K562 (cell line): ENCODE results near the gene FBXO46. TPM values are rescaled to one million over a fixed set of nuclear protein-coding genes. Genes with fewer than 3 reads are reported as not detected.

Source experiments
- ADNP ChIP-seq: fragments of 200-800 bp; sonication (Bioruptor generic); IDR thresholded peaks from 2 replicates; pipeline ENCODE4 v1.6.1; 2016; ENCODE audit warnings: missing genetic modification characterization, missing compliant biosample characterization
- BRD9 ChIP-seq: fragments of 450-650 bp; IDR thresholded peaks from 2 replicates; pipeline ENCODE4 v1.6.1; 2018; ENCODE audit warnings: low read depth; ENCODE audit not compliant: partially characterized antibody
- LEF1 ChIP-seq: fragments of 450-650 bp; IDR thresholded peaks from 2 replicates; pipeline ENCODE4 v1.6.1; 2016; ENCODE audit warnings: mild to moderate bottlenecking
- RFX7 ChIP-seq: fragments of 250-450 bp; sonication (Bioruptor Pico); IDR thresholded peaks from 2 replicates; pipeline ENCODE4 v1.5.1; 2021; ENCODE audit warnings: mild to moderate bottlenecking
- SNRNP70 ChIP-seq: fragments of 200-400 bp; formaldehyde crosslinking; optimal IDR thresholded peaks from 2 replicates; pipeline ENCODE3; 2017; ENCODE audit warnings: low read depth, low read length
- ZBTB17 ChIP-seq: fragments of 450-650 bp; formaldehyde crosslinking; IDR thresholded peaks from 2 replicates; pipeline ENCODE4 v1.4.0; 2020; ENCODE audit warnings: mild to moderate bottlenecking
- ZEB2 ChIP-seq: fragments of 450-650 bp; IDR thresholded peaks from 2 replicates; pipeline ENCODE4 v1.6.1; 2016
- ZNF324 ChIP-seq: fragments of 250-450 bp; sonication (Bioruptor Pico); IDR thresholded peaks from 2 replicates; pipeline ENCODE4 v1.4.0; 2020; ENCODE audit warnings: mild to moderate bottlenecking
- ZNF644 ChIP-seq: fragments of 200-800 bp; sonication (Bioruptor generic); IDR thresholded peaks from 2 replicates; pipeline ENCODE4 v1.6.1; 2016; ENCODE audit warnings: low read depth, missing genetic modification characterization, missing compliant biosample characterization
- polyA plus RNA-seq, 8 experiments: library from polyadenylated mRNA; depleted of rRNA in 4 of 8; stranded (reverse) in 5 of 8; unstranded in 3 of 8; fragments of >200 nt; fragmentation: Nextera tagmentation in 2 of 8; fragmentation: Illumina TruSeq in 1 of 8; extraction: Ambion mirVana in 2 of 8; extraction: Trizol in 1 of 8; gene quantifications; 2 replicates each; pipeline versions ENCODE4 v1.2.1 to v1.2.3, GENCODE V29; 2011 to 2014; ENCODE audit warnings: inconsistent platforms in 1 of 8, missing spikeins in 1 of 8
- total RNA-seq, 7 experiments: library from RNA; depleted of rRNA in 6 of 7; stranded (reverse); fragments of >200 nt in 6 of 7; fragmentation: Illumina TruSeq in 2 of 7; extraction: Trizol in 2 of 7; gene quantifications; 2 replicates each; pipeline versions ENCODE4 v1.2.1 to v1.2.3, GENCODE V29; 2011 to 2021; ENCODE audit warnings: low replicate concordance in 1 of 7
- TF ChIP-seq, protein P1 (sequence below): fragments of 450-650 bp; conservative IDR thresholded peaks from 2 replicates; pipeline ENCODE4 v1.6.1; 2016; ENCODE audit warnings: missing genetic modification characterization, low read depth, mild to moderate bottlenecking, control low read depth, missing compliant biosample characterization
- TF ChIP-seq, protein P2 (sequence below): sonication (generic); formaldehyde crosslinking; IDR thresholded peaks from 2 replicates; pipeline ENCODE4 v1.8.0; 2023; ENCODE audit warnings: mild to moderate bottlenecking, missing genetic modification reagents
- TF ChIP-seq, protein P3 (sequence below): fragments of 250-450 bp; sonication (Bioruptor Pico); IDR thresholded peaks from 2 replicates; pipeline ENCODE4 v1.4.0; 2020
- TF ChIP-seq, protein P4 (sequence below), 2 experiments: fragments of 200-800 bp in 1 of 2; sonication (Bioruptor generic) in 1 of 2; sonication (generic) in 1 of 2; formaldehyde crosslinking in 1 of 2; IDR thresholded peaks in 1 of 2; conservative IDR thresholded peaks in 1 of 2; 2 replicates each; pipeline versions ENCODE4 v1.5.0 to v1.6.1; 2016 to 2020; ENCODE audit warnings: missing compliant biosample characterization in 1 of 2, missing genetic modification characterization in 1 of 2, missing genetic modification reagents in 1 of 2

FBXO46 gene
- total and polyA plus RNA-seq, 9 of the 15 experiments (the other 6 are each of a cell fraction or from before 2014, with no cell fraction given) = 1.5 to 36.1 (median 7.3) TPM

DNA sequence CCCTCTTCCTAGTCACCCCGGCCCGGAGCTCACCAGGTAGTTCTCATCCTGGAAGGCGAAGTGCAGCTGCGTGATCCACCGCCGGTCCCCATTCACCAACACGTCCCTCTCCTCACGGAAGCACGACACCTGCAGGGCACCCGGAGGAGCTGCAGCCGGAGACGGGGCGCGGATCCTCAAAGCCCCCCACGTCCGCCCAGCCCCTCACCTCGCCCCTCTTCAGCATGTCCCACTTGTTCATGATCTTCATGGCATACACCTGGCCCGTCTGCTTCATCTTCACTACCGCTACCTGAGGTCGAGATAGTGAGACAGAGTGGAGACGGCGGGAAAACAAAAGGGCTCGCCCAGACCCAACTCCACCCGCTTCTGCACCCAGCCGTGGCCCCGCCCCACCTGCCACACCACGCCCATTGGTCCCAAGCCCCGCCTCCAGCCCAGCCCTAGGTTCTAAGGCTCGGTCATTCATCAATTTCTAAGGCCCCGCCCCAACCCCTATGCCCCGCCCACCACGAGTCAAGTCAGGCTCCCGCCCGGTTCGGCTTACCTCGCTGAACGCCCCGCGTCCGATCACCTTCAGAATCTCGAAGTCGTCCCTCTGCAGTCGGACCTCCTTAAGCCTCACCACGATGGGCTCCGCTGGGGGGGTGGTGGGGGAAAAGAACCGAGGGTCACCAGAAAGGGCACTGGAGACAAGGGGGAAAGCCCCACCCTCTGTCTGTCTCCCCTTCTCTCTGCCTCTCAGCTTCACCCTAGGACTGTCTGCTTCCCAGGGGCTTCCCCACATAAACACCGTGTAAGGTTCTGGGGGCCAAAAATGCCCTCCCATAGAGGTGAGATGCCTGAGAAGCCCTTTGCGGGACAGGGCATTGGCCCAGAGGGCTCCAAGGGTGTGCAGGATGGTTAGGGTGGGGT is 48.8 kb upstream of the FBXO46 start (continued):
- TF ChIP-seq ADNP (tag) (no peak), ZNF324 (no peak), ZBTB17 (CRISPR knock-in tag) (no peak), BRD9 (no peak), ZEB2 (peak; percentile 80), ZNF644 (tag) (no peak), SNRNP70 (no peak), LEF1 (0 out of 2 replicates have a peak, but pooled peaks have one; percentile 21), RFX7 (CRISPR knock-in tag) (no peak)
- TF ChIP-seq, protein P1, sequence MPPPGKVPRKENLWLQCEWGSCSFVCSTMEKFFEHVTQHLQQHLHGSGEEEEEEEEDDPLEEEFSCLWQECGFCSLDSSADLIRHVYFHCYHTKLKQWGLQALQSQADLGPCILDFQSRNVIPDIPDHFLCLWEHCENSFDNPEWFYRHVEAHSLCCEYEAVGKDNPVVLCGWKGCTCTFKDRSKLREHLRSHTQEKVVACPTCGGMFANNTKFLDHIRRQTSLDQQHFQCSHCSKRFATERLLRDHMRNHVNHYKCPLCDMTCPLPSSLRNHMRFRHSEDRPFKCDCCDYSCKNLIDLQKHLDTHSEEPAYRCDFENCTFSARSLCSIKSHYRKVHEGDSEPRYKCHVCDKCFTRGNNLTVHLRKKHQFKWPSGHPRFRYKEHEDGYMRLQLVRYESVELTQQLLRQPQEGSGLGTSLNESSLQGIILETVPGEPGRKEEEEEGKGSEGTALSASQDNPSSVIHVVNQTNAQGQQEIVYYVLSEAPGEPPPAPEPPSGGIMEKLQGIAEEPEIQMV (tag) = no peak
- TF ChIP-seq, protein P2, sequence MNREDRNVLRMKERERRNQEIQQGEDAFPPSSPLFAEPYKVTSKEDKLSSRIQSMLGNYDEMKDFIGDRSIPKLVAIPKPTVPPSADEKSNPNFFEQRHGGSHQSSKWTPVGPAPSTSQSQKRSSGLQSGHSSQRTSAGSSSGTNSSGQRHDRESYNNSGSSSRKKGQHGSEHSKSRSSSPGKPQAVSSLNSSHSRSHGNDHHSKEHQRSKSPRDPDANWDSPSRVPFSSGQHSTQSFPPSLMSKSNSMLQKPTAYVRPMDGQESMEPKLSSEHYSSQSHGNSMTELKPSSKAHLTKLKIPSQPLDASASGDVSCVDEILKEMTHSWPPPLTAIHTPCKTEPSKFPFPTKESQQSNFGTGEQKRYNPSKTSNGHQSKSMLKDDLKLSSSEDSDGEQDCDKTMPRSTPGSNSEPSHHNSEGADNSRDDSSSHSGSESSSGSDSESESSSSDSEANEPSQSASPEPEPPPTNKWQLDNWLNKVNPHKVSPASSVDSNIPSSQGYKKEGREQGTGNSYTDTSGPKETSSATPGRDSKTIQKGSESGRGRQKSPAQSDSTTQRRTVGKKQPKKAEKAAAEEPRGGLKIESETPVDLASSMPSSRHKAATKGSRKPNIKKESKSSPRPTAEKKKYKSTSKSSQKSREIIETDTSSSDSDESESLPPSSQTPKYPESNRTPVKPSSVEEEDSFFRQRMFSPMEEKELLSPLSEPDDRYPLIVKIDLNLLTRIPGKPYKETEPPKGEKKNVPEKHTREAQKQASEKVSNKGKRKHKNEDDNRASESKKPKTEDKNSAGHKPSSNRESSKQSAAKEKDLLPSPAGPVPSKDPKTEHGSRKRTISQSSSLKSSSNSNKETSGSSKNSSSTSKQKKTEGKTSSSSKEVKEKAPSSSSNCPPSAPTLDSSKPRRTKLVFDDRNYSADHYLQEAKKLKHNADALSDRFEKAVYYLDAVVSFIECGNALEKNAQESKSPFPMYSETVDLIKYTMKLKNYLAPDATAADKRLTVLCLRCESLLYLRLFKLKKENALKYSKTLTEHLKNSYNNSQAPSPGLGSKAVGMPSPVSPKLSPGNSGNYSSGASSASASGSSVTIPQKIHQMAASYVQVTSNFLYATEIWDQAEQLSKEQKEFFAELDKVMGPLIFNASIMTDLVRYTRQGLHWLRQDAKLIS (CRISPR knock-in tag) = no peak
- TF ChIP-seq, protein P3, sequence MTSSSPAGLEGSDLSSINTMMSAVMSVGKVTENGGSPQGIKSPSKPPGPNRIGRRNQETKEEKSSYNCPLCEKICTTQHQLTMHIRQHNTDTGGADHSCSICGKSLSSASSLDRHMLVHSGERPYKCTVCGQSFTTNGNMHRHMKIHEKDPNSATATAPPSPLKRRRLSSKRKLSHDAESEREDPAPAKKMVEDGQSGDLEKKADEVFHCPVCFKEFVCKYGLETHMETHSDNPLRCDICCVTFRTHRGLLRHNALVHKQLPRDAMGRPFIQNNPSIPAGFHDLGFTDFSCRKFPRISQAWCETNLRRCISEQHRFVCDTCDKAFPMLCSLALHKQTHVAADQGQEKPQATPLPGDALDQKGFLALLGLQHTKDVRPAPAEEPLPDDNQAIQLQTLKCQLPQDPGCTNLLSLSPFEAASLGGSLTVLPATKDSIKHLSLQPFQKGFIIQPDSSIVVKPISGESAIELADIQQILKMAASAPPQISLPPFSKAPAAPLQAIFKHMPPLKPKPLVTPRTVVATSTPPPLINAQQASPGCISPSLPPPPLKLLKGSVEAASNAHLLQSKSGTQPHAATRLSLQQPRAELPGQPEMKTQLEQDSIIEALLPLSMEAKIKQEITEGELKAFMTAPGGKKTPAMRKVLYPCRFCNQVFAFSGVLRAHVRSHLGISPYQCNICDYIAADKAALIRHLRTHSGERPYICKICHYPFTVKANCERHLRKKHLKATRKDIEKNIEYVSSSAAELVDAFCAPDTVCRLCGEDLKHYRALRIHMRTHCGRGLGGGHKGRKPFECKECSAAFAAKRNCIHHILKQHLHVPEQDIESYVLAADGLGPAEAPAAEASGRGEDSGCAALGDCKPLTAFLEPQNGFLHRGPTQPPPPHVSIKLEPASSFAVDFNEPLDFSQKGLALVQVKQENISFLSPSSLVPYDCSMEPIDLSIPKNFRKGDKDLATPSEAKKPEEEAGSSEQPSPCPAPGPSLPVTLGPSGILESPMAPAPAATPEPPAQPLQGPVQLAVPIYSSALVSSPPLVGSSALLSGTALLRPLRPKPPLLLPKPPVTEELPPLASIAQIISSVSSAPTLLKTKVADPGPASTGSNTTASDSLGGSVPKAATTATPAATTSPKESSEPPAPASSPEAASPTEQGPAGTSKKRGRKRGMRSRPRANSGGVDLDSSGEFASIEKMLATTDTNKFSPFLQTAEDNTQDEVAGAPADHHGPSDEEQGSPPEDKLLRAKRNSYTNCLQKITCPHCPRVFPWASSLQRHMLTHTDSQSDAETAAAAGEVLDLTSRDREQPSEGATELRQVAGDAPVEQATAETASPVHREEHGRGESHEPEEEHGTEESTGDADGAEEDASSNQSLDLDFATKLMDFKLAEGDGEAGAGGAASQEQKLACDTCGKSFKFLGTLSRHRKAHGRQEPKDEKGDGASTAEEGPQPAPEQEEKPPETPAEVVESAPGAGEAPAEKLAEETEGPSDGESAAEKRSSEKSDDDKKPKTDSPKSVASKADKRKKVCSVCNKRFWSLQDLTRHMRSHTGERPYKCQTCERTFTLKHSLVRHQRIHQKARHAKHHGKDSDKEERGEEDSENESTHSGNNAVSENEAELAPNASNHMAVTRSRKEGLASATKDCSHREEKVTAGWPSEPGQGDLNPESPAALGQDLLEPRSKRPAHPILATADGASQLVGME (CRISPR knock-in tag) = no peak
- TF ChIP-seq, protein P4, sequence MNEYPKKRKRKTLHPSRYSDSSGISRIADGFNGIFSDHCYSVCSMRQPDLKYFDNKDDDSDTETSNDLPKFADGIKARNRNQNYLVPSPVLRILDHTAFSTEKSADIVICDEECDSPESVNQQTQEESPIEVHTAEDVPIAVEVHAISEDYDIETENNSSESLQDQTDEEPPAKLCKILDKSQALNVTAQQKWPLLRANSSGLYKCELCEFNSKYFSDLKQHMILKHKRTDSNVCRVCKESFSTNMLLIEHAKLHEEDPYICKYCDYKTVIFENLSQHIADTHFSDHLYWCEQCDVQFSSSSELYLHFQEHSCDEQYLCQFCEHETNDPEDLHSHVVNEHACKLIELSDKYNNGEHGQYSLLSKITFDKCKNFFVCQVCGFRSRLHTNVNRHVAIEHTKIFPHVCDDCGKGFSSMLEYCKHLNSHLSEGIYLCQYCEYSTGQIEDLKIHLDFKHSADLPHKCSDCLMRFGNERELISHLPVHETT (CRISPR knock-in tag; conservative IDR thresholded peaks at IDR 0.05 in 1 of 2, IDR thresholded peaks at IDR 0.05 in 1 of 2) = no peak
